Activated T-helper 17 cell treated with anti-CD3 and anti-CD28 coated beads, Interleukin-2, amount 50 U/mL, for 72 hours (primary cell): Measurements from ENCODE around the gene CASS4. TPM values are rescaled to one million over a fixed set of nuclear protein-coding genes. Genes with fewer than 3 reads are reported as not detected.

Source experiments
- ATAC-seq: fragments of 150-1000 bp; cut with Tn5 transposase; replicated peaks from 2 replicates; pipeline ENCODE4 v1.10.0; 2021; ENCODE audit warnings: mild to moderate bottlenecking, moderate library complexity
- H3K27ac Mint-ChIP-seq: one replicate; pipeline ENCODE4 v1.8.0; 2022; ENCODE audit warnings: mixed read lengths
- H3K27me3 Mint-ChIP-seq: one replicate; pipeline ENCODE4 v1.8.0; 2022; ENCODE audit warnings: mixed read lengths
- H3K36me3 Mint-ChIP-seq: one replicate; pipeline ENCODE4 v1.8.0; 2022; ENCODE audit warnings: low read depth, mild to moderate bottlenecking, mixed read lengths
- H3K4me1 Mint-ChIP-seq: one replicate; pipeline ENCODE4 v1.8.0; 2022; ENCODE audit warnings: mixed read lengths
- H3K4me3 Mint-ChIP-seq: one replicate; pipeline ENCODE4 v1.8.0; 2022; ENCODE audit warnings: mild to moderate bottlenecking, mixed read lengths
- H3K9me3 Mint-ChIP-seq: one replicate; pipeline ENCODE4 v1.8.0; 2022; ENCODE audit warnings: mixed read lengths
- total RNA-seq, 2 donors: library from RNA; stranded (reverse); gene quantifications; one replicate each; pipeline ENCODE4 v1.2.3, GENCODE V29; 2022

The CASS4 gene
- total RNA-seq, 2 donors from 2014 or later: 5.1 to 9.4 TPM

GRCh38 chr20:56438284-56438683 is 26.2 kb downstream of the CASS4 start:
- H3K27me3 Mint-ChIP-seq: no peaks in the 10 kb centered on the region

GRCh38 chr20:56439771-56440291 is 27.8 kb downstream of the CASS4 start:
- Mint-ChIP-seq H3K4me3 (peak overlapping the region; percentile 71), H3K4me1 (peaks cover 15% of the 10 kb centered on the region), H3K27ac (peak overlapping the region; percentile 81), H3K27me3 (no peaks in the 10 kb centered on the region), H3K36me3 (no peaks in the 10 kb centered on the region), H3K9me3 (no peaks in the 10 kb centered on the region)
- no peak for ATAC-seq

More at GRCh38 chr20:56438284-56438683, 26.2 kb downstream of the CASS4 start:
- Mint-ChIP-seq H3K36me3 (no peaks in the 10 kb centered on the region), H3K4me3 (no peak overlapping the region), H3K9me3 (no peaks in the 10 kb centered on the region), H3K27ac (peak overlapping the region; percentile 14), H3K4me1 (peaks cover 15% of the 10 kb centered on the region)
- no peak for ATAC-seq

DNA sequence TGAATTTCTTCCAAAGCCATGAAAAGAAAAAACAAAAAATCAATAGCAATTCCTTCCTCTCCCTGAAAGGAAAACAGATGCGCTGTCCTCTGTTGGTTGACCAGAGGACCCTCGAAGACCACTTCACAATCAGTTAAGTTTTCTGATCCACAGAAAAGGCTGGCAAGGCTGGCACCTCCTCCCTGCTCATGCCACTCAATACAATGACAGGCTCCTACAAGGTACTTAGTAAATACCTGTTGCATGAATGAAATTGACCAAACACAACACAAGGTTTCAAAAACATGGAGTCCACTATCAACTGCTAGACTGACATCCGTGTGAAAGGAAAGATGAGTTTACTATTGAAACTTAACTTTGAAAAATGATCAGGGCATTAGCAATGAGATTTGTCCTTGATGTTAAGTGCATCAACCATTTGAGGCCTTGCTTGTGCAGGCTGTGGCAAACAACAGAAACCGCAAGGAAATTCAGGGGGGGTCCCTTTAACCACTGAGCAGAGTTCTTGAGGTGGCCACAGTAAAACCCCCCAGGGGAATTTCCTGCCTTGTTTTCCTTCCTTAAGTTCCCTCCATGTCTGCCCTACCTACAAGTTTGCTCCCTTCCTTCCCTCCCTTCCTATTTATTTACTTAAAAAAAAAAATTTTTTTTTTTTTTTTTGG is 28.4 kb downstream of the CASS4 start:
- Mint-ChIP-seq H3K4me3 (peak overlapping the region; percentile 71), H3K4me1 (peaks cover 15% of the 10 kb centered on the region), H3K36me3 (no peaks in the 10 kb centered on the region), H3K27me3 (no peaks in the 10 kb centered on the region), H3K27ac (peak overlapping the region; percentile 81), H3K9me3 (no peaks in the 10 kb centered on the region)
- peak; percentile 87 for ATAC-seq

- H3K27ac Mint-ChIP-seq: peak overlapping the region; percentile 79
- H3K4me1 Mint-ChIP-seq: peaks cover 15% of the 10 kb centered on the region
- ATAC-seq: peak; percentile 21
Observed at GRCh38 chr20:56442389-56443365, 30.6 kb downstream of the CASS4 start.

DNA sequence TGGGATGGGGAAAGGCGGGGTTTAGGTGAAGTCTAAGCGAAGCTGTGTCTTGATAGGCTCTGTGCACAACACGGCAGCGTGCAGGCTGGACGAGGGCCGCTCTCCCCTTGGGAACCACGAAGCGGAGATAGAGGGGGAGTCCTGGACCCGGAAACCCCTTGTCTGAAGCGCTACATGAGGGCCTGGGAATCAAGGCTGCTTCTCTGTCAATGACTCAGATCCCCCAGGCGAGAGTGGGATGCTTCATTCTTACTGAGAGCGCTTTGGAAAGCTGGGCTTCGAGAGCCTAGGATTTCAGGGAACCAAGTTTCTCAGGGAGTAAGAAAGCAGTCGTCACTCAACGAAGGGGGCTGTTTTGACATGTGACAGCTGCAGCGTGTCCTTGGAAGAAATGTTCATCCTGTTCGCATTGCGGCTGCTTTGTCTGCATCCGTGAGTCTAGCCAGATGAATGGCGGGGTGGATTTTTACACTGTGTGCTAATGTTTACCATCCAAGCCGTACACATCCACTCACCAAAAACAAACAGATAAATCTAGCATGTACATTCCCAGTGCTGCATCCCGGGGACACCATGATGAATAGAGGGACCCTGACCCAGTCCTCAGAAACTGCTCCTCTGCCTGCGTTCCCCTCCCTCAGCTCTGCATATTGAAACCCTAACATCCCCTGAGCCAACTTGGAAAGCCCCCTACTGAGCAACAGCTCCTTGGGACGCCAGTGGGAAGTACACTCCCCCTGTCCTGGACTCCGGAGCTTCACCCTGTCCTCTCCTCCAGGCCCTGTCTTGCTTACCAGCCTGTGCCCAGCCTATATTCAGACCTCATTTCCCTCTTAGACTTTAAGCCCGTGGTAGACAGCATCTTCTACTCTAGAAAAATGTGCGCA is 31.8 kb downstream of the CASS4 start:
- H3K27ac Mint-ChIP-seq: peak overlapping the region; percentile 79
- H3K4me1 Mint-ChIP-seq: peaks cover 15% of the 10 kb centered on the region
- peaks cover 14% of the 10 kb centered on the region for H3K36me3 Mint-ChIP-seq
- H3K4me3 Mint-ChIP-seq: no peak overlapping the region
- no peaks in the 10 kb centered on the region for H3K27me3 Mint-ChIP-seq
- no peak for ATAC-seq
- H3K9me3 Mint-ChIP-seq: no peaks in the 10 kb centered on the region

More at GRCh38 chr20:56442389-56443365, 30.6 kb downstream of the CASS4 start:
- Mint-ChIP-seq H3K27me3 (no peaks in the 10 kb centered on the region), H3K9me3 (no peaks in the 10 kb centered on the region), H3K4me3 (peak overlapping the region; percentile 45), H3K36me3 (peaks cover 5% of the 10 kb centered on the region)

- Mint-ChIP-seq H3K27me3 (no peaks in the 10 kb centered on the region), H3K36me3 (peaks cover 14% of the 10 kb centered on the region), H3K27ac (no peak overlapping the region), H3K9me3 (no peaks in the 10 kb centered on the region), H3K4me3 (no peak overlapping the region), H3K4me1 (peaks cover 14% of the 10 kb centered on the region)
- no peak for ATAC-seq
Observed at GRCh38 chr20:56445130-56445529, 33.1 kb downstream of the CASS4 start.

- Mint-ChIP-seq H3K4me3 (no peak overlapping the region), H3K27ac (no peak overlapping the region), H3K36me3 (peaks cover 14% of the 10 kb centered on the region), H3K4me1 (peaks cover 10% of the 10 kb centered on the region), H3K9me3 (no peaks in the 10 kb centered on the region), H3K27me3 (no peaks in the 10 kb centered on the region)
- ATAC-seq: no peak
Observed at GRCh38 chr20:56445540-56445939, 33.5 kb downstream of the CASS4 start.

DNA sequence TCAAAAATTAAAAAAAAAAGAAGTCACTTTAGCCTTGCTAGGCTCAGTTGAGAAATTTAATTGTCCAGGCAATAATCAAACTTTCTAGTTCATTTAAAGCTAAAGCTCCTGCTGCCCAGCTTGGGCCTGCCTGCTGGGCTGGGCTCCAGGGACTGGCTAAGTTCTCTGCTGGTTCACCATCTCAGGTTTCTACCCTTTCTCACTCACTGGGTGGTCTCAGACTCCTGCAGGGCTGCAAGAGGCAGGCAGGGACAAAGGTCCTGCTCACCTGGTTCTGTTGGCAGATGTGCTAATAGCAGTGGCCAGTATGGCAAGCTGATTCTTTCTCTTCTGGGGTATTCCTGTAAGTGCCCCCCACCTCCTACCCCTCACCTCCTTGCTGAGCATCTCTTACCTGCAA is 35.2 kb downstream of the CASS4 start:
- Mint-ChIP-seq H3K9me3 (no peaks in the 10 kb centered on the region), H3K27me3 (no peaks in the 10 kb centered on the region), H3K4me1 (peaks cover 7% of the 10 kb centered on the region), H3K27ac (no peak overlapping the region), H3K36me3 (peaks cover 26% of the 10 kb centered on the region), H3K4me3 (no peak overlapping the region)
- no peak for ATAC-seq

DNA sequence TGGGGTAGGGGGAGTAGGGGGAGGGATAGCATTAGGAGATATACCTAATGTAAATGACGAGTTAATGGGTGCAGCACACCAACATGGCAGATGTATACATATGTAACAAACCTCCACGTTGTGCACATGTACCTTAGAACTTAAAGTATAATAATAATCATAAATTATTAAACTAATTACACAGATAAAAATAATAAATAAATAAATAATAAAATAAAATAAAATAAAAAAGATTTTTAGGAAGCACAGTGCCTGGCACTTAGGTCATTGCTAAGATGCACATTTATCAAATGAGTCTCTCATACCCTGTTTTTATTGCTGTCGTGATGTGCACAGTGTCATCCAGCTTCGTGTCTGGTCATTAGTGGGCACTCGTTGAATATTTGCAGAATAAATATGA is 37.4 kb downstream of the CASS4 start:
- Mint-ChIP-seq H3K4me1 (no peaks in the 10 kb centered on the region), H3K27me3 (no peaks in the 10 kb centered on the region), H3K9me3 (no peaks in the 10 kb centered on the region), H3K4me3 (no peak overlapping the region), H3K36me3 (peaks cover 26% of the 10 kb centered on the region), H3K27ac (no peak overlapping the region)
- no peak for ATAC-seq

DNA sequence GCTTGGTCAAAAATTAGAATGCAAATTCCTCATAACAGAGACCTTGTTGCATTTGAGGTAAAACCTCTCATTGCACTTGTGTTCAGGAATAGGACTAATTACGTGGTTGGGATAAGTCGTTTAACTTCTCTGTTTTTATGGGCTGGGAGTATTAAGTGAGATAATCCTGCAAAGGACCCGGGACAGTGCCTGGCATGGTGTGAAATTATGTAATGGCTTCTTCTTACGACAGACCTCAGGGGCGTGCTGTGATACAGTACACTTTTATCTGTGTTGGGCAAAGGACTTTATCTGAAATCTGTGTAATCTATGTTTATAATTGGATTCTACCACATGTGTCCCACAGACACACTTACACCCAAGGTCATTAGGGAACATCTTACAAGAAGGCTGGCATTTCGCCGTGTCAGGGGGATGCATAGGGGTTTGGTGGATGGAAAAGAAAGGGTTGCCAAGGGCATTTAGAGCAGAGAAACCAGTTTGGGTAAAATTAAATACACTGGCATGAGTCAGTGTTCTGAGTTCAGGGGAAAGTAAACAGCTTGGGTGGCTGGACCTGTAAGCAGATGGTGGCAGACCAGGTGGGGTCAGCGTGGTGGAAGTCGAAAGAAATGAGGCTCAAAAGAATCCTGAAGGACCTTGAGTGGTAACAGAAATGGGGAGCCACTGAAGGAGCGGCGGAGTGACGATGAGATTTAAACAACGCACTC is 39.2 kb downstream of the CASS4 start:
- Mint-ChIP-seq H3K9me3 (no peaks in the 10 kb centered on the region), H3K27me3 (no peaks in the 10 kb centered on the region), H3K36me3 (peaks cover 21% of the 10 kb centered on the region), H3K4me3 (no peak overlapping the region), H3K4me1 (peaks cover 4% of the 10 kb centered on the region), H3K27ac (no peak overlapping the region)
- no peak for ATAC-seq

GRCh38 chr20:56453352-56453751 is 41.3 kb downstream of the CASS4 start:
- peaks cover 4% of the 10 kb centered on the region for H3K4me1 Mint-ChIP-seq
- peaks cover 18% of the 10 kb centered on the region for H3K36me3 Mint-ChIP-seq
- H3K27me3 Mint-ChIP-seq: no peaks in the 10 kb centered on the region
- H3K27ac Mint-ChIP-seq: no peak overlapping the region
- H3K4me3 Mint-ChIP-seq: no peak overlapping the region
- ATAC-seq: no peak
- no peaks in the 10 kb centered on the region for H3K9me3 Mint-ChIP-seq

GRCh38 chr20:56454754-56455153 is 42.7 kb downstream of the CASS4 start:
- Mint-ChIP-seq H3K27me3 (no peaks in the 10 kb centered on the region), H3K4me3 (peak overlapping the region; percentile 28), H3K36me3 (peaks cover 17% of the 10 kb centered on the region), H3K4me1 (peaks cover 4% of the 10 kb centered on the region), H3K27ac (peak overlapping the region; percentile 64), H3K9me3 (no peaks in the 10 kb centered on the region)
- ATAC-seq: peak; percentile 92

DNA sequence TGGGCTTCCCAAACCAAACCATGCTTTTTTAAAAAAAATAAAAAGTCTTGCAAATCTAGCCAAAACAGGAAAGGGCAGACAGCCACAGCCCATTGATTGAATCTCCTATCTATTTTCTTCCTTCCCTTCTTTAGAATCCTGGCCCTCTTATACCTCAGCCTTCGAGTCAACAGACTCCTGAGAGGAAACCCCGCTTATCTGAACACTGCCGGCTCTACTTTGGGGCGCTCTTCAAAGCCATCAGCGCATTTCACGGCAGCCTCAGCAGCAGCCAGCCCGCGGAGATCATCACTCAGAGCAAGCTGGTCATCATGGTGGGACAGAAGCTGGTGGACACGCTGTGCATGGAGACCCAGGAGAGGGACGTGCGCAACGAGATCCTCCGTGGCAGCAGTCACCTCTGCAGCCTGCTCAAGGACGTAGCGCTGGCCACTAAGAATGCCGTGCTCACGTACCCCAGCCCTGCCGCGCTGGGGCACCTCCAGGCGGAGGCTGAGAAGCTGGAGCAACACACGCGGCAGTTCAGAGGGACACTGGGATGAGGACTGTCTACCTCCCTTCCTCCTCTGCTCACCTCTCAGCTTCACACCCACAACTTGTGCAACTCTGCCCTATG is 46.3 kb downstream of the CASS4 start:
- Mint-ChIP-seq H3K4me1 (peaks cover 13% of the 10 kb centered on the region), H3K4me3 (no peak overlapping the region), H3K27me3 (no peaks in the 10 kb centered on the region), H3K9me3 (no peaks in the 10 kb centered on the region), H3K27ac (no peak overlapping the region), H3K36me3 (peaks cover 5% of the 10 kb centered on the region)
- ATAC-seq: no peak
